ENCODE results near the gene WDTC1. TPM values are rescaled to one million over a fixed set of nuclear protein-coding genes. Genes with fewer than 3 reads are reported as not detected.

WDTC1 gene
- total RNA-seq, 1 donor from 2014 or later, result 36.0 TPM

DNA sequence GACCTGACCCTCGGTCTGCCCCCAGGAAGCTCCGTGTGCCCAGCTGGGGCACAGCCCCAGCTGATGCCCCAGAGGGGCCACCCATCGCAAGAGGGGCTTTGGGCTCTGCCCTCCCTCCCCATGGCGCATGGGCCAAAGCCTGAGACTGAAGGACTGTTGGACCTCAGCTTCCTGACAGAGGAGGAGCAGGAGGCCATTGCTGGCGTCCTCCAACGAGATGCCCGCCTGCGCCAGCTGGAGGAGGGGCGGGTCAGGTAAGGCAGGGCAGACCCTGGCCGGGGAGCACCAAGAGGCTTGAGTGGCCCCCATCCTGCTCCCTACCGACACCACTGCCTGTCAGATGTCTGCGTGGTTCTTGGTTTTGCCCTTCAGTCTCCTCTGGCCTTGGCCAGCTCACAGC lies 110.8 kb downstream of the WDTC1 start:
- Mint-ChIP-seq H3K9me3 (ENCODE audit: unreplicated experiment) (no peaks in the 10 kb centered on the region), H3K4me1 (ENCODE audit: unreplicated experiment) (peaks cover 17% of the 10 kb centered on the region), H3K27ac (ENCODE audit: unreplicated experiment) (no peak overlapping the region), H3K4me3 (ENCODE audit: unreplicated experiment) (no peak overlapping the region), H3K27me3 (ENCODE audit: unreplicated experiment) (peaks cover 12% of the 10 kb centered on the region), H3K36me3 (ENCODE audit: low read depth, unreplicated experiment) (no peaks in the 10 kb centered on the region)
- DNase-seq (ENCODE audit: low spot score), result no peak
- TF ChIP-seq, protein P1, sequence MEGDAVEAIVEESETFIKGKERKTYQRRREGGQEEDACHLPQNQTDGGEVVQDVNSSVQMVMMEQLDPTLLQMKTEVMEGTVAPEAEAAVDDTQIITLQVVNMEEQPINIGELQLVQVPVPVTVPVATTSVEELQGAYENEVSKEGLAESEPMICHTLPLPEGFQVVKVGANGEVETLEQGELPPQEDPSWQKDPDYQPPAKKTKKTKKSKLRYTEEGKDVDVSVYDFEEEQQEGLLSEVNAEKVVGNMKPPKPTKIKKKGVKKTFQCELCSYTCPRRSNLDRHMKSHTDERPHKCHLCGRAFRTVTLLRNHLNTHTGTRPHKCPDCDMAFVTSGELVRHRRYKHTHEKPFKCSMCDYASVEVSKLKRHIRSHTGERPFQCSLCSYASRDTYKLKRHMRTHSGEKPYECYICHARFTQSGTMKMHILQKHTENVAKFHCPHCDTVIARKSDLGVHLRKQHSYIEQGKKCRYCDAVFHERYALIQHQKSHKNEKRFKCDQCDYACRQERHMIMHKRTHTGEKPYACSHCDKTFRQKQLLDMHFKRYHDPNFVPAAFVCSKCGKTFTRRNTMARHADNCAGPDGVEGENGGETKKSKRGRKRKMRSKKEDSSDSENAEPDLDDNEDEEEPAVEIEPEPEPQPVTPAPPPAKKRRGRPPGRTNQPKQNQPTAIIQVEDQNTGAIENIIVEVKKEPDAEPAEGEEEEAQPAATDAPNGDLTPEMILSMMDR (IDR thresholded peaks at IDR 0.05; ENCODE audit: unreplicated experiment), result no peak

DNA sequence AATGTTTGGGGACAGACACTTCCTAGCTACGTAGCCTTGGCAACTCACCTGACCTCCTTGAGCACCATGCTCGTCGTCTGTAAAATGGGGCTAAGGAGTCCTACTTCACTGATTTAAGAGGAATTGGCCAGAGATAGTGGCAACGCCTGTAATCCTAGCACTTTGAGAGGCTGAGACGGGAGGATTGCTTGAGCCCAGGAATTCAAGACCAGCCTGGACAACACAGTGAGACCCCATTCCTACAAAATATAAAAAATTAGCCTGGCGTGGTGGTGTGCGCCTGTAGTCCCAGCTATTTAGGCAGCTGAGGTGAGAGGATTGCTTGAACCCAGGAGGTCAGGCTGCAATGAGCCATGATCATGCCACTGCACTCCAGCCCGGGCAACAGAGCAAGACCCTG lies 111.9 kb downstream of the WDTC1 start:
- no peaks in the 10 kb centered on the region for H3K9me3 Mint-ChIP-seq (ENCODE audit: unreplicated experiment)
- H3K4me3 Mint-ChIP-seq (ENCODE audit: unreplicated experiment), result no peak overlapping the region
- DNase-seq (ENCODE audit: low spot score), result no peak
- H3K27me3 Mint-ChIP-seq (ENCODE audit: unreplicated experiment), result peaks cover 12% of the 10 kb centered on the region
- peaks cover 15% of the 10 kb centered on the region for H3K4me1 Mint-ChIP-seq (ENCODE audit: unreplicated experiment)
- no peak overlapping the region for H3K27ac Mint-ChIP-seq (ENCODE audit: unreplicated experiment)
- TF ChIP-seq, protein P1 (IDR thresholded peaks at IDR 0.05; ENCODE audit: unreplicated experiment), result no peak
- no peaks in the 10 kb centered on the region for H3K36me3 Mint-ChIP-seq (ENCODE audit: low read depth, unreplicated experiment)

DNA sequence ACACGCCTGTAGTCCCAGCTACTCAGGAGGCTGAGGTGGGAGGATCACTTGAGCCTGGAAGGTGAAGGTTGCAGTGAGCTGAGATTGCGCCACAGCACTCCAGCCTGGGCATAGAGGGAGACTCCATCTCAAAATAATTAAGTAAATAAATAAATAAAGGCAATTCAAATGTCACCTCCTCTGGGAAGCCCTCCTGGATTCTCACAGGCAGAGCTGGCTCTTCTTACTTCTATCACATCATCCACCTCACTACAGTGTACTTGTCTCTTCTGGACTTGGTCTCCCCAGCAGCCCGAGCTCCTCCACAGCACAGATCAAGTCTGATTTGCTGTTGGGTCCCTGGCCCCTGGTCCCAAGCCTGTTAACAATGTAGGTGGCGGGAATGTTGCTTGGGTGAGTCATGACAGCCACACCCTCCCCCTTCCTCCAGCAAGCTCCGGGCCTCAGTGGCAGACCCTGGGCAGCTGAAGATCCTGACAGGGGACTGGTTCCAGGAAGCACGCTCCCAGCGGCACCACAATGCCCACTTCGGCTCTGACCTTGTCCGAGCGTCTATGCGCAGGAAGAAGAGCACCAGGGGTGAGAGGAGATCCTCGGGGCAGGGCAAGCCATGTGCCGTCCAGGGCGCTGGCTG lies 112.7 kb downstream of the WDTC1 start:
- no peak overlapping the region for H3K4me3 Mint-ChIP-seq (ENCODE audit: unreplicated experiment)
- no peaks in the 10 kb centered on the region for H3K9me3 Mint-ChIP-seq (ENCODE audit: unreplicated experiment)
- no peak for DNase-seq (ENCODE audit: low spot score)
- no peak overlapping the region for H3K27ac Mint-ChIP-seq (ENCODE audit: unreplicated experiment)
- TF ChIP-seq, protein P1 (IDR thresholded peaks at IDR 0.05; ENCODE audit: unreplicated experiment), result no peak
- H3K27me3 Mint-ChIP-seq (ENCODE audit: unreplicated experiment), result peaks cover 14% of the 10 kb centered on the region
- no peaks in the 10 kb centered on the region for H3K36me3 Mint-ChIP-seq (ENCODE audit: low read depth, unreplicated experiment)
- H3K4me1 Mint-ChIP-seq (ENCODE audit: unreplicated experiment), result peaks cover 11% of the 10 kb centered on the region

DNA sequence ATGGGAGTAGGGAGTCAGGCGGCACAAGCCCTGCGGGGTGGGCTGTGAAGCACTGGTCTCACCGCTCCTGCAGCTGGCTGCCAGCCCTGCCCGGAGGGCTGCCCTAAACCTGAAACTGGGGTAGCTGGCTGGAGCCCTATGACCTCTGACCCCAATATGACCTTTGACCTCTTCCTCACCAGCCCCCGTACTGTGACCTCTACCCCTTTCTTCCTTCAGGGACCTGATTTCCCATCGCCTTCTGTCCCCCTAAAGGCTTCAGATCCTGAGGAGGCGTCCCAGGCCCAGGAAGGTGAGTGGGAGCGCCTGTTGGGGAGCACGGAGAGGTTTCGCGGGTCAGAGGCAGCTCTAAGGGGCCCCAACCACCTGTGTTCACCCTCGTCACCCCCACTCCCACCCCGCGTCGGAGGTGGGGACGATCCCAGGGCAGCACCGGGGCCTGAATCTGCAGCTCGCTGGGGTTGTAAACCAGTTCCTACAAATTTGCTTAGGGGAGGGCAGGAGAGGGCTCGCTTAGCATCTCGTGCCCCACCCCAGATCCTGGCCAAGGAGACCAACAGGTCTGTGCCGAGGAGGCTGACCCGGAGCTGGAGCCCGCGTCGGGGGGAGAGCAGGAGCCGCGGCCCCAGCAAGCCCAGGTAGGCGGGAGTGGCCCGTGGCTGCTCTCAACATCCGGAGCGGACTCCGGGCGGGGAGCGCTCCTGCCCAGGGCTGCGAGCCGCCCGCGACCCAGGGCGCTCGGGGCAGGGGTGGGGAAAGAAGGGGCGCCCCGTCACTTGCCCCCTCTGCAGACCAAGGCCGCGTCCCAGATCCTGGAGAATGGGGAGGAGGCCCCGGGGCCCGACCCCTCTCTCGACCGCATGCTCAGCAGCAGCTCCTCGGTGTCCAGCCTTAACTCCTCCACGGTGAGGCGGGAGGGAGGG lies 114.7 kb downstream of the WDTC1 start:
- no peak overlapping the region for H3K27ac Mint-ChIP-seq (ENCODE audit: unreplicated experiment)
- H3K9me3 Mint-ChIP-seq (ENCODE audit: unreplicated experiment), result no peaks in the 10 kb centered on the region
- TF ChIP-seq, protein P1 (IDR thresholded peaks at IDR 0.05; ENCODE audit: unreplicated experiment), result no peak
- no peak overlapping the region for H3K4me3 Mint-ChIP-seq (ENCODE audit: unreplicated experiment)
- peak; percentile 32 for DNase-seq (ENCODE audit: low spot score)
- H3K36me3 Mint-ChIP-seq (ENCODE audit: low read depth, unreplicated experiment), result peaks cover 3% of the 10 kb centered on the region
- H3K4me1 Mint-ChIP-seq (ENCODE audit: unreplicated experiment), result no peaks in the 10 kb centered on the region
- H3K27me3 Mint-ChIP-seq (ENCODE audit: unreplicated experiment), result peaks cover 13% of the 10 kb centered on the region
